PC-3 (cell line): Measurements from ENCODE around the gene CHN1.

ENCODE experiments used
- CTCF ChIP-seq: fragments of 300-600 bp; sonication (generic); conservative IDR thresholded peaks from 2 replicates; pipeline ENCODE4 v1.5.1; 2017; ENCODE audit warnings: antibody characterized with exemption, low read depth, mild to moderate bottlenecking, low read length
- EZH2 ChIP-seq: fragments of 300-600 bp; sonication (generic); IDR thresholded peaks from one replicate; pipeline ENCODE4 v1.6.1; 2017; ENCODE audit warnings: antibody characterized with exemption, mild to moderate bottlenecking, low read length; ENCODE audit not compliant: unreplicated experiment
- EZH2phosphoT487 ChIP-seq: fragments of 300-600 bp; sonication (generic); IDR thresholded peaks from 2 replicates; pipeline ENCODE4 v1.6.1; 2018; ENCODE audit warnings: mild to moderate bottlenecking, antibody characterized with exemption, low read length, borderline replicate concordance

GRCh38 chr2:174756743-174757142, 248.4 kb downstream of the CHN1 start:
- TF ChIP-seq CTCF (no peak), EZH2phosphoT487 (no peak), EZH2 (no peak)
